Pancreas (tissue), 10 donors: ENCODE results near the gene ETNK2. TPM values are rescaled to one million over a fixed set of nuclear protein-coding genes. Genes with fewer than 3 reads are reported as not detected.
A peak's percentile ranks its signal among the peaks of the same experiment; 100 is the strongest.

Experiments
- ATAC-seq, 4 donors: fragments of 200-7000 bp; cut with Tn5 transposase; one replicate each; pipeline versions ENCODE4 v1.8.0 to v1.9.1; 2020; ENCODE audit warnings: mild to moderate bottlenecking in 4 of 4, moderate library complexity in 4 of 4
- DNase-seq, 6 donors: peaks; one replicate each; pipeline ENCODE4 v3.0.0-alpha.2; 2020
- FAIRE-seq: peaks from 2 replicates; lab custom pipeline; 2012; peaks lifted over from hg19 to GRCh38; lab: Jason Lieb, UNC
- H3K27ac ChIP-seq, 4 donors: fragments of 200-600 bp; sonication (generic); 1 replicate in 3 of 4; 2 replicates in 1 of 4; pipeline versions ENCODE4 v1.5.0 to v1.8.0; 2020
- H3K27me3 ChIP-seq, 4 donors: fragments of 200-600 bp; one replicate each; pipeline ENCODE4 v1.8.0; 2021
- H3K36me3 ChIP-seq, 3 donors: fragments of 200-600 bp; sonication (generic) in 1 of 3; one replicate each; pipeline versions ENCODE4 v1.5.0 to v1.8.0; 2020 to 2021
- H3K4me1 ChIP-seq, 3 donors: fragments of 200-600 bp; one replicate each; pipeline ENCODE4 v1.8.0; 2021
- H3K4me3 ChIP-seq, 4 donors: fragments of 200-600 bp; sonication (generic) in 2 of 4; one replicate each; pipeline versions ENCODE4 v1.5.0 to v1.8.0; 2020 to 2021
- H3K9me3 ChIP-seq, 4 donors: fragments of 200-600 bp; one replicate each; pipeline ENCODE4 v1.8.0; 2021
- CTCF ChIP-seq, 4 donors: fragments of 200-600 bp; sonication (generic) in 3 of 4; IDR thresholded peaks; one replicate each; pipeline versions ENCODE4 v1.5.0 to v1.8.0; 2021; ENCODE audit warnings: antibody characterized with exemption in 4 of 4
- WGBS, 2 donors: extraction: QIAGEN DNeasy Blood & Tissue Kit; methylation state at CpG; one replicate each; pipeline ENCODE4 v1.1.7; 2013; 5-methylcytosine and 5-hydroxymethylcytosine counted together
- intact Hi-C, 3 donors: fragments of 100-400 bp; cut with DNase I; formaldehyde crosslinking; loops; one replicate each; pipeline versions ENCODE4 v1.11.1 to v1.14.2; 2022
- polyA plus RNA-seq, 2 donors: library from polyadenylated mRNA; stranded (reverse); fragments of 200-250 nt; gene quantifications; one replicate each; pipeline ENCODE4 v1.2.3, GENCODE V29; 2013
- total RNA-seq, 6 donors: library from RNA; stranded (reverse); fragmentation: NEBNext Ultra II Directional in 4 of 6; extraction: Animal tissue kit (Norgen Biotek cat#: 25700) in 4 of 6; gene quantifications; one replicate each; pipeline versions ENCODE4 v1.2.1 to v1.2.4, GENCODE V29; 2021 to 2023
- donor health status: healthy with polysubstance abuse.
- donor health status: DM: no; HTN: no; CAD: no; lungs with moderate emphysema.
- donor health status: DM: no; HTN: no; CAD: no.
- donor health status: control.
- donor health status: control.
- donor health status: Bipolar disorder and iron deficiency.
- donor health status: DM: yes; HTN: yes; CAD: no.
- donor health status: DM: no; HTN: no; CAD: no.
- donor health status: DM: no; HTN: no; CAD: no.
- donor health status: DM: yes; HTN: yes; CAD: no.

The ETNK2 gene
- total and polyA plus RNA-seq, 8 donors, result 3.8 to 15.5 (median 6.9) TPM

GRCh38 chr1:204153667-204154066, 1.8 kb upstream of the ETNK2 start:
- Histone ChIP-seq H3K4me3 (no peak overlapping the region), H3K27ac (no peak overlapping the region), H3K36me3 (no peaks in the 10 kb centered on the region), H3K4me1 (no peaks in the 10 kb centered on the region), H3K27me3 (no peaks in the 10 kb centered on the region), H3K9me3 (no peaks in the 10 kb centered on the region)
- WGBS, 2 donors, result 86 to 93% methylated on average over 5 of the region's 5 CpGs
- ATAC-seq (no peak), DNase-seq (no peak), FAIRE-seq (no peak)
- intact Hi-C loops, result no loop called here
- TF ChIP-seq CTCF (IDR thresholded peaks at IDR 0.05), result no peak

- Histone ChIP-seq H3K4me1 (no peaks in the 10 kb centered on the region), H3K4me3 (peak overlapping the region; percentile 57 to 84 (median 76)), H3K27ac (no peak overlapping the region), H3K36me3 (no peaks in the 10 kb centered on the region), H3K27me3 (no peaks in the 10 kb centered on the region), H3K9me3 (no peaks in the 10 kb centered on the region)
- DNase-seq (peak in 4 of 6 donors; percentile 20 to 77 (median 32)), FAIRE-seq (no peak), ATAC-seq (peak; percentile 5 to 41 (median 16))
- WGBS, 2 donors, result 38 to 39% methylated on average over 24 to 25 of the region's 25 CpGs
- no peak for TF ChIP-seq CTCF (IDR thresholded peaks at IDR 0.05)
- intact Hi-C loops, result no loop called here
Measured at GRCh38 chr1:204152310-204153044, 633 bp upstream of the ETNK2 start.

GRCh38 chr1:204150702-204151551, 917 bp downstream of the ETNK2 start:
- WGBS, 2 donors, result 30 to 35% methylated on average over 29 to 33 of the region's 33 CpGs
- peak overlapping the region; percentile 57 to 84 (median 76) for H3K4me3 ChIP-seq
- TF ChIP-seq CTCF (IDR thresholded peaks at IDR 0.05), result no peak
- DNase-seq (peak in 5 of 6 donors; percentile 30 to 79 (median 37)), ATAC-seq (peak; percentile 29 to 46 (median 37)), FAIRE-seq (no peak)
- no peaks in the 10 kb centered on the region for H3K4me1 ChIP-seq
- peak overlapping the region in 3 of 4 donors; percentile 31 to 69 (median 48) for H3K27ac ChIP-seq
- H3K9me3 ChIP-seq, result no peaks in the 10 kb centered on the region
- no peaks in the 10 kb centered on the region for H3K36me3 ChIP-seq
- no peaks in the 10 kb centered on the region for H3K27me3 ChIP-seq
- intact Hi-C loops, result no loop called here

GRCh38 chr1:204149635-204150565, 1.9 kb downstream of the ETNK2 start:
- DNase-seq (no peak), ATAC-seq (no peak), FAIRE-seq (no peak)
- TF ChIP-seq CTCF (IDR thresholded peaks at IDR 0.05), result no peak
- intact Hi-C loops, result no loop called here
- no peaks in the 10 kb centered on the region for H3K36me3 ChIP-seq
- H3K27ac ChIP-seq, result no peak overlapping the region
- no peak overlapping the region for H3K4me3 ChIP-seq
- no peaks in the 10 kb centered on the region for H3K4me1 ChIP-seq
- no peaks in the 10 kb centered on the region for H3K9me3 ChIP-seq
- H3K27me3 ChIP-seq, result no peaks in the 10 kb centered on the region
- 84 to 85% methylated on average over 16 of the region's 16 CpGs for WGBS, 2 donors
